IMR-90 (cell line): ENCODE data around the gene GSTT4. TPM values are rescaled to one million over a fixed set of nuclear protein-coding genes. Genes with fewer than 3 reads are reported as not detected.
"Not testable (repeated sequence)": the region's sequence is repeated elsewhere in the genome, so short reads cannot be mapped to it uniquely, and the experiment has no call there.

Experiments used
- ATAC-seq: fragments of 200-7000 bp; cut with Tn5 transposase; 2 replicates; pipeline ENCODE4 v1.9.1; 2020; ENCODE audit warnings: low read depth, mild to moderate bottlenecking, moderate library complexity
- BruUV-seq: library from RNA; stranded (reverse); fragments of 400-500 nt; replicated peaks from 2 replicates; lab custom pipeline; 2021; lab: Mats Ljungman, UMichigan
- CTCF ChIA-PET: fragments of 300-600 bp; formaldehyde crosslinking; extraction: SDS; loops from one replicate; lab custom pipeline; 2021; ENCODE audit warnings: antibody characterized with exemption; lab: Yijun Ruan, JAX
- POLR2A ChIA-PET: fragments of 300-600 bp; sonication (Branson Sonifier 250); formaldehyde crosslinking; loops from one replicate; lab custom pipeline; 2022; ENCODE audit warnings: antibody characterized with exemption; ENCODE audit not compliant: unreplicated experiment; lab: Charles Lee
- DNase-seq: peaks from one replicate; pipeline ENCODE4 v3.0.0; 2013
- H2AFZ ChIP-seq: replicated peaks from 2 replicates; pipeline ENCODE3; 2013; ENCODE audit warnings: low read length, mild to moderate bottlenecking; ENCODE audit not compliant: poor library complexity
- H2AK5ac ChIP-seq: 2 replicates; pipeline ENCODE4 v1.6.1; 2013; ENCODE audit warnings: low read depth, low read length, inconsistent platforms
- H2AK9ac ChIP-seq: replicated peaks from 2 replicates; pipeline ENCODE3; 2013; ENCODE audit warnings: mild to moderate bottlenecking, low read depth, low read length, moderate library complexity; ENCODE audit not compliant: poor library complexity
- H2BK120ac ChIP-seq: 2 replicates; pipeline ENCODE4 v1.6.1; 2013; ENCODE audit warnings: low read depth, low read length, inconsistent platforms
- H2BK15ac ChIP-seq: 3 replicates; pipeline ENCODE4 v1.6.1; 2013; ENCODE audit warnings: low read depth, low read length, inconsistent platforms
- H2BK20ac ChIP-seq: 2 replicates; pipeline ENCODE4 v1.6.1; 2013; ENCODE audit warnings: low read depth, mild to moderate bottlenecking, inconsistent platforms, low read length, moderate library complexity
- H2BK5ac ChIP-seq: 2 replicates; pipeline ENCODE4 v1.6.1; 2013; ENCODE audit warnings: mild to moderate bottlenecking, low read depth, low read length, inconsistent platforms; ENCODE audit not compliant: poor library complexity, severe bottlenecking
- H3K14ac ChIP-seq: replicated peaks from 2 replicates; pipeline ENCODE4 v1.6.1; 2013; ENCODE audit warnings: low read depth, low read length, inconsistent platforms
- H3K18ac ChIP-seq: 2 replicates; pipeline ENCODE4 v1.6.1; 2013; ENCODE audit warnings: low read depth, low read length, control low read depth
- H3K23ac ChIP-seq: 2 replicates; pipeline ENCODE4 v1.6.1; 2013; ENCODE audit warnings: low read depth, low read length, inconsistent platforms
- H3K27ac ChIP-seq: 2 replicates; pipeline ENCODE4 v1.5.1; 2013; ENCODE audit warnings: mild to moderate bottlenecking, control low read depth, low read length; ENCODE audit not compliant: insufficient read depth
- H3K27me3 ChIP-seq: 2 replicates; pipeline ENCODE4 v1.6.1; 2013; ENCODE audit warnings: low read length; ENCODE audit not compliant: control insufficient read depth, insufficient read depth
- H3K36me3 ChIP-seq: 2 replicates; pipeline ENCODE4 v1.6.1; 2013; ENCODE audit warnings: low read length, mixed read lengths; ENCODE audit not compliant: control insufficient read depth, insufficient read depth
- H3K4ac ChIP-seq: 2 replicates; pipeline ENCODE4 v1.6.1; 2013; ENCODE audit warnings: low read depth, low read length, inconsistent platforms
- H3K4me1 ChIP-seq: 2 replicates; pipeline ENCODE4 v1.6.1; 2013; ENCODE audit warnings: low read length, mixed read lengths; ENCODE audit not compliant: control insufficient read depth, insufficient read depth
- H3K4me2 ChIP-seq: 2 replicates; pipeline ENCODE4 v1.6.1; 2013; ENCODE audit warnings: low read depth, mild to moderate bottlenecking, control low read depth, low read length, moderate library complexity
- H3K4me3 ChIP-seq: 2 replicates; pipeline ENCODE4 v1.5.1; 2013; ENCODE audit warnings: low read depth, mild to moderate bottlenecking, control low read depth, low read length, moderate library complexity; ENCODE audit not compliant: insufficient read depth
- H3K56ac ChIP-seq: 2 replicates; pipeline ENCODE4 v1.6.1; 2013; ENCODE audit warnings: low read length, inconsistent platforms; ENCODE audit not compliant: insufficient read depth; ENCODE audit errors: extremely low read depth
- H3K79me1 ChIP-seq, 2 experiments: 2 replicates each; pipeline ENCODE4 v1.6.1; 2013; ENCODE audit warnings: low read length in 2 of 2, inconsistent platforms in 1 of 2, low read depth in 1 of 2
- H3K9ac ChIP-seq: 2 replicates; pipeline ENCODE4 v1.6.1; 2013; ENCODE audit warnings: low read depth, low read length, control low read depth
- H3K9me1 ChIP-seq: 2 replicates; pipeline ENCODE4 v1.6.1; 2013; ENCODE audit warnings: low read length, inconsistent platforms; ENCODE audit not compliant: insufficient read depth
- H3K9me3 ChIP-seq: 2 replicates; pipeline ENCODE4 v1.6.1; 2013; ENCODE audit warnings: low read length; ENCODE audit not compliant: control insufficient read depth, insufficient read depth
- H4K20me1 ChIP-seq: 2 replicates; pipeline ENCODE4 v1.6.1; 2013; ENCODE audit warnings: low read length, inconsistent platforms; ENCODE audit not compliant: insufficient read depth
- H4K5ac ChIP-seq: 2 replicates; pipeline ENCODE4 v1.6.1; 2013; ENCODE audit warnings: mild to moderate bottlenecking, low read depth, low read length, control low read depth
- H4K8ac ChIP-seq, 2 experiments: 2 replicates each; pipeline ENCODE4 v1.6.1; 2013; ENCODE audit warnings: low read depth in 2 of 2, low read length in 2 of 2, control low read depth in 1 of 2, inconsistent platforms in 1 of 2
- H4K91ac ChIP-seq: 2 replicates; pipeline ENCODE4 v1.6.1; 2013; ENCODE audit warnings: low read depth, low read length, inconsistent platforms; ENCODE audit not compliant: insufficient read depth
- WGBS, 2 experiments: methylation state at CpG; one replicate each; pipeline versions ENCODE4 v1.1.5 to v1.1.7; 2013; ENCODE audit warnings: missing lambda C conversion rate in 2 of 2; ENCODE audit not compliant: insufficient read length in 1 of 2; ENCODE audit errors: extremely low coverage in 2 of 2; 5-methylcytosine and 5-hydroxymethylcytosine counted together
- dilution Hi-C: fragments of 300-500 bp; cut with HindIII; formaldehyde crosslinking; loops from one replicate; pipeline ENCODE4 v1.14.3; 2018; ENCODE audit warnings: low sequenced_read_pairs; ENCODE audit not compliant: unreplicated experiment
- in situ Hi-C: fragments of 300-500 bp; cut with MboI; formaldehyde crosslinking; loops from 3 replicates; pipeline ENCODE4 v1.14.3; 2019; ENCODE audit warnings: low sequenced_read_pairs, inconsistent platforms, mixed read lengths
- intact Hi-C: fragments of 100-400 bp; cut with micrococcal nuclease; formaldehyde crosslinking; loops from 2 replicates; pipeline ENCODE4 v1.10.0; 2022
- polyA plus RNA-seq, 3 experiments: library from polyadenylated mRNA; depleted of rRNA; stranded (reverse); fragments of >200 nt; gene quantifications; 2 replicates each; pipeline ENCODE4 v1.2.3, GENCODE V29; 2012; ENCODE audit warnings: low replicate concordance in 1 of 3
- total RNA-seq: library from RNA; depleted of rRNA; stranded (reverse); fragments of >200 nt; gene quantifications from 2 replicates; pipeline ENCODE4 v1.2.3, GENCODE V29; 2012

GSTT4 gene
- total and polyA plus RNA-seq, 2 of the 4 experiments (the other 2 are of a cell fraction): not detected

- CTCF ChIA-PET, H3K4me1 ChIP-seq, H3K4ac ChIP-seq, H4K5ac ChIP-seq, H2AK5ac ChIP-seq, BruUV-seq, H3K36me3 ChIP-seq, H2BK15ac ChIP-seq, H3K4me2 ChIP-seq, H3K79me1 ChIP-seq, H2AK9ac ChIP-seq, H3K27ac ChIP-seq, H3K4me3 ChIP-seq, H4K8ac ChIP-seq, H3K27me3 ChIP-seq, H3K23ac ChIP-seq, H2AFZ ChIP-seq, H3K9me3 ChIP-seq, H3K14ac ChIP-seq, ATAC-seq, H4K91ac ChIP-seq, POLR2A ChIA-PET, H2BK20ac ChIP-seq, H3K18ac ChIP-seq, H4K20me1 ChIP-seq, H3K9ac ChIP-seq, H2BK5ac ChIP-seq, H2BK120ac ChIP-seq, in situ Hi-C loops, DNase-seq, H3K56ac ChIP-seq, dilution Hi-C loops, H3K9me1 ChIP-seq: not testable (repeated sequence)
- WGBS, 2 experiments: 58% methylated on average over 6 of the region's 11 CpGs; no CpG with 5 or more reads in 1 of the 2 experiments
- intact Hi-C loops: loop anchor here (10.0 kb wide), 3 partner anchors 88 to 408 kb away; partner anchors contain the start of gene MMP11
These were observed 52.4 kb downstream of the GSTT4 start for GRCh38 chr22:23952794-23953405.

GRCh38 chr22:23951383-23951782, 53.9 kb downstream of the GSTT4 start:
- H2AK9ac ChIP-seq, H3K9ac ChIP-seq, H4K8ac ChIP-seq, H3K27ac ChIP-seq, POLR2A ChIA-PET, H3K4me1 ChIP-seq, H3K4ac ChIP-seq, H4K91ac ChIP-seq, H2AFZ ChIP-seq, H2BK120ac ChIP-seq, H3K56ac ChIP-seq, H3K14ac ChIP-seq, H4K5ac ChIP-seq, H4K20me1 ChIP-seq, H2BK15ac ChIP-seq, CTCF ChIA-PET, H2BK20ac ChIP-seq, H3K4me3 ChIP-seq, H3K4me2 ChIP-seq, H3K36me3 ChIP-seq, H3K79me1 ChIP-seq, BruUV-seq, H3K18ac ChIP-seq, H3K23ac ChIP-seq, H2BK5ac ChIP-seq, H3K27me3 ChIP-seq, H2AK5ac ChIP-seq, H3K9me3 ChIP-seq, H3K9me1 ChIP-seq, in situ Hi-C loops, dilution Hi-C loops: not testable (repeated sequence)
- WGBS, 2 experiments: no CpG with 5 or more reads among the region's 2 CpGs
- DNase-seq (peak; percentile 38), ATAC-seq (peak; percentile 51)
- intact Hi-C loops: loop anchor here (10.0 kb wide), 3 partner anchors 87 to 407 kb away; partner anchors contain the start of gene MMP11
